GM12875 (cell line): ENCODE data around the gene ACSBG1.

Experiments
- H3K4me3 ChIP-seq: one replicate; pipeline ENCODE4 v1.5.1; 2011; ENCODE audit warnings: low read depth, low read length, control low read depth
- TF ChIP-seq, protein P1 (sequence below): IDR thresholded peaks from 2 replicates; pipeline ENCODE4 v1.5.1; 2011; ENCODE audit warnings: low read depth, mild to moderate bottlenecking, control low read depth, inconsistent platforms, low read length, moderate library complexity, borderline replicate concordance; ENCODE audit not compliant: insufficient read depth

ACSBG1 gene

GRCh38 chr15:78266806-78267205 is 32.4 kb upstream of the ACSBG1 start:
- TF ChIP-seq, protein P1, sequence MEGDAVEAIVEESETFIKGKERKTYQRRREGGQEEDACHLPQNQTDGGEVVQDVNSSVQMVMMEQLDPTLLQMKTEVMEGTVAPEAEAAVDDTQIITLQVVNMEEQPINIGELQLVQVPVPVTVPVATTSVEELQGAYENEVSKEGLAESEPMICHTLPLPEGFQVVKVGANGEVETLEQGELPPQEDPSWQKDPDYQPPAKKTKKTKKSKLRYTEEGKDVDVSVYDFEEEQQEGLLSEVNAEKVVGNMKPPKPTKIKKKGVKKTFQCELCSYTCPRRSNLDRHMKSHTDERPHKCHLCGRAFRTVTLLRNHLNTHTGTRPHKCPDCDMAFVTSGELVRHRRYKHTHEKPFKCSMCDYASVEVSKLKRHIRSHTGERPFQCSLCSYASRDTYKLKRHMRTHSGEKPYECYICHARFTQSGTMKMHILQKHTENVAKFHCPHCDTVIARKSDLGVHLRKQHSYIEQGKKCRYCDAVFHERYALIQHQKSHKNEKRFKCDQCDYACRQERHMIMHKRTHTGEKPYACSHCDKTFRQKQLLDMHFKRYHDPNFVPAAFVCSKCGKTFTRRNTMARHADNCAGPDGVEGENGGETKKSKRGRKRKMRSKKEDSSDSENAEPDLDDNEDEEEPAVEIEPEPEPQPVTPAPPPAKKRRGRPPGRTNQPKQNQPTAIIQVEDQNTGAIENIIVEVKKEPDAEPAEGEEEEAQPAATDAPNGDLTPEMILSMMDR: no peak
- no peak overlapping the region for H3K4me3 ChIP-seq

GRCh38 chr15:78266229-78266628 is 31.9 kb upstream of the ACSBG1 start:
- no peak overlapping the region for H3K4me3 ChIP-seq
- TF ChIP-seq, protein P1: no peak

- TF ChIP-seq, protein P1: no peak
- no peak overlapping the region for H3K4me3 ChIP-seq
These were observed 31.4 kb upstream of the ACSBG1 start for GRCh38 chr15:78265752-78266224.

- TF ChIP-seq, protein P1: no peak
These were observed 30.7 kb upstream of the ACSBG1 start for GRCh38 chr15:78265137-78265460.

GRCh38 chr15:78264304-78265136 is 30.2 kb upstream of the ACSBG1 start, which contains the start of gene DNAJA4:
TSS of gene DNAJA4 (plus strand) at chr15:78264562. CDS start at chr15:78264764, 202 bp downstream.
- TF ChIP-seq, protein P1: peak; percentile 38
- peak within 1 kb of the TSS; percentile 60 for H3K4me3 ChIP-seq

More at GRCh38 chr15:78265137-78265460, 30.7 kb upstream of the ACSBG1 start:
- H3K4me3 ChIP-seq: peak overlapping the region; percentile 60

DNA sequence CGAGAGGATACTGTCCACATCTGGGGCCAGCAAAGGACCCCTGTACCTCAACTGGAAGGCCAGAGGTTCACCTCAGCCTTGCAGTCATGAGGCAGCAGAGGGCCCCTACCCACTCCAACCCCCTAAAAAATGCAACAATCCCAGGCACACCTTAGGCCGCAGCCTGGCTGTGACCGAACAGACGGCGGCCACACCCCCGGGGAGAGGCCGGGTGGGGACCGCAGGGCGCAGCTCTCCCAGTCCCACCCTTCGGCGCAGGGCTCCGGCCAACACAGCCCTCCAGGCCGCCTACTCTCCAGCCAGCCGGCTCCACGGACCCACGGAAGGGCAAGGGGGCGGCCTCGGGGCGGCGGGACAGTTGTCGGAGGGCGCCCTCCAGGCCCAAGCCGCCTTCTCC is 29.5 kb upstream of the ACSBG1 start:
- TF ChIP-seq, protein P1: no peak
- H3K4me3 ChIP-seq: peak overlapping the region; percentile 60

GRCh38 chr15:78263351-78263781 is 29.0 kb upstream of the ACSBG1 start:
- no peak overlapping the region for H3K4me3 ChIP-seq
- TF ChIP-seq, protein P1: no peak
